B cell (primary cell): ENCODE measurements around the gene PHC2. TPM values are rescaled to one million over a fixed set of nuclear protein-coding genes. Genes with fewer than 3 reads are reported as not detected.

ENCODE experiments used
- ATAC-seq: fragments of 200-7000 bp; cut with Tn5 transposase; one replicate; pipeline ENCODE4 v1.10.0; 2021; ENCODE audit warnings: low read depth, mild to moderate bottlenecking, moderate number of reproducible peaks, moderate library complexity
- CTCF ChIA-PET: fragments of 350-600 bp; sonication (Branson Sonifier 250); formaldehyde crosslinking; loops from one replicate; lab custom pipeline; 2021; ENCODE audit warnings: antibody characterized with exemption, inconsistent platforms; lab: Charles Lee
- POLR2A ChIA-PET: fragments of 350-600 bp; sonication (Branson Sonifier 250); formaldehyde crosslinking; loops from one replicate; lab custom pipeline; 2021; ENCODE audit warnings: antibody characterized with exemption; lab: Charles Lee
- DNase-seq: peaks from one replicate; pipeline ENCODE4 v3.0.0; 2013
- H2AFZ ChIP-seq: 2 replicates; pipeline ENCODE4 v1.6.1; 2012; ENCODE audit warnings: mild to moderate bottlenecking, low read depth, low read length; ENCODE audit not compliant: insufficient read depth, poor library complexity, severe bottlenecking
- H3K27ac ChIP-seq, 2 donors: 1 replicate in 1 of 2; 2 replicates in 1 of 2; pipeline ENCODE4 v1.5.1; 2012 to 2013; ENCODE audit warnings: low read length in 2 of 2, mild to moderate bottlenecking in 2 of 2, moderate library complexity in 1 of 2
- H3K27me3 ChIP-seq, 4 experiments: fragments of 200-600 bp in 1 of 4; sonication (generic) in 1 of 4; replicated peaks in 1 of 4; 1 replicate in 2 of 4; 2 replicates in 2 of 4; pipeline versions ENCODE4 v1.6.1 to v1.7.0; 2013 to 2016; ENCODE audit warnings: low read length in 3 of 4, mild to moderate bottlenecking in 2 of 4, mixed read lengths in 1 of 4, moderate library complexity in 1 of 4; ENCODE audit not compliant: insufficient read depth in 4 of 4, control insufficient read depth in 3 of 4; ENCODE audit errors: control extremely low read depth in 1 of 4
- H3K36me3 ChIP-seq, 2 experiments: replicated peaks in 1 of 2; 1 replicate in 1 of 2; 2 replicates in 1 of 2; pipeline versions ENCODE4 v1.6.1 to v1.7.1; 2013; ENCODE audit warnings: low read length in 1 of 2; ENCODE audit not compliant: insufficient read depth in 2 of 2, control insufficient read depth in 1 of 2; ENCODE audit errors: control extremely low read depth in 1 of 2, extremely low read depth in 1 of 2
- H3K4me1 ChIP-seq, 2 donors: fragments of 200-600 bp in 1 of 2; sonication (generic) in 1 of 2; 1 replicate in 1 of 2; 2 replicates in 1 of 2; pipeline versions ENCODE4 v1.5.1 to v1.6.1; 2013 to 2017; ENCODE audit warnings: low read length in 2 of 2; ENCODE audit not compliant: control insufficient read depth in 2 of 2, insufficient read depth in 2 of 2
- H3K4me2 ChIP-seq: replicated peaks from 2 replicates; pipeline ENCODE3; 2012; ENCODE audit warnings: mild to moderate bottlenecking, low read depth, low read length; ENCODE audit not compliant: poor library complexity, severe bottlenecking
- H3K4me3 ChIP-seq, 5 experiments: fragments of 200-600 bp in 1 of 5; sonication (generic) in 1 of 5; 1 replicate in 3 of 5; 2 replicates in 2 of 5; pipeline versions ENCODE4 v1.5.1 to v1.7.0; 2011 to 2016; ENCODE audit warnings: low read length in 4 of 5, mild to moderate bottlenecking in 4 of 5, low read depth in 2 of 5, control low read depth in 1 of 5, moderate library complexity in 1 of 5; ENCODE audit not compliant: insufficient read depth in 1 of 5; ENCODE audit errors: control extremely low read depth in 1 of 5, extremely low read depth in 1 of 5
- H3K79me2 ChIP-seq: fragments of 200-600 bp; sonication (generic); one replicate; pipeline ENCODE4 v1.6.0; 2016; ENCODE audit warnings: low read length; ENCODE audit not compliant: control insufficient read depth, insufficient read depth
- H3K9ac ChIP-seq: fragments of 200-600 bp; sonication (generic); 2 replicates; pipeline ENCODE4 v1.6.1; 2017; ENCODE audit warnings: mild to moderate bottlenecking, low read length, moderate library complexity
- H3K9me3 ChIP-seq, 3 donors: one replicate each; pipeline versions ENCODE4 v1.6.1 to v1.7.1; 2013; ENCODE audit warnings: low read length in 2 of 3; ENCODE audit not compliant: control insufficient read depth in 2 of 3, insufficient read depth in 1 of 3; ENCODE audit errors: control extremely low read depth in 1 of 3
- H4K20me1 ChIP-seq: 2 replicates; pipeline ENCODE4 v1.6.0; 2012; ENCODE audit warnings: mild to moderate bottlenecking, low read length; ENCODE audit not compliant: insufficient read depth, control insufficient read depth, poor library complexity, severe bottlenecking
- H3K27ac Mint-ChIP-seq: one replicate; pipeline ENCODE4 v1.8.0; 2021; ENCODE audit warnings: mixed read lengths
- H3K27me3 Mint-ChIP-seq: one replicate; pipeline ENCODE4 v1.8.0; 2021; ENCODE audit warnings: mixed read lengths
- H3K4me1 Mint-ChIP-seq: one replicate; pipeline ENCODE4 v1.8.0; 2021; ENCODE audit warnings: mixed read lengths
- H3K4me3 Mint-ChIP-seq: one replicate; pipeline ENCODE4 v1.8.0; 2021; ENCODE audit warnings: mixed read lengths
- H3K9me3 Mint-ChIP-seq: one replicate; pipeline ENCODE4 v1.8.0; 2022; ENCODE audit warnings: mixed read lengths; ENCODE audit not compliant: insufficient read depth
- EZH2 ChIP-seq: IDR thresholded peaks from 2 replicates; pipeline ENCODE4 v1.6.1; 2012; ENCODE audit warnings: borderline replicate concordance, low read depth, mild to moderate bottlenecking, moderate library complexity, low read length; ENCODE audit not compliant: insufficient read depth, poor library complexity, severe bottlenecking
- WGBS: methylation state at CpG from one replicate; pipeline ENCODE4 v1.1.5; 2013; ENCODE audit warnings: missing lambda C conversion rate; ENCODE audit not compliant: insufficient coverage; 5-methylcytosine and 5-hydroxymethylcytosine counted together
- intact Hi-C: fragments of 100-400 bp; cut with micrococcal nuclease; formaldehyde crosslinking; loops from one replicate; pipeline ENCODE4 v1.10.0; 2022
- polyA plus RNA-seq: library from polyadenylated mRNA; depleted of rRNA; stranded (reverse); fragments of >200 nt; gene quantifications from 2 replicates; pipeline ENCODE4 v1.2.3, GENCODE V29; 2012
- total RNA-seq, 2 donors: library from RNA; stranded (reverse); fragments of 120-200 nt in 1 of 2; gene quantifications; 1 replicate in 1 of 2; 2 replicates in 1 of 2; pipeline versions ENCODE4 v1.2.3 to v1.2.4, GENCODE V29; 2013 to 2022
- TF ChIP-seq, protein P1 (sequence below): fragments of 200-600 bp; IDR thresholded peaks from one replicate; pipeline ENCODE4 v1.8.0; 2022; ENCODE audit warnings: antibody characterized with exemption, mild to moderate bottlenecking

The PHC2 gene
- total and polyA plus RNA-seq, 2 donors (not counting 1 experiment from before 2014, with no cell fraction given): 23.1 to 23.4 TPM

DNA sequence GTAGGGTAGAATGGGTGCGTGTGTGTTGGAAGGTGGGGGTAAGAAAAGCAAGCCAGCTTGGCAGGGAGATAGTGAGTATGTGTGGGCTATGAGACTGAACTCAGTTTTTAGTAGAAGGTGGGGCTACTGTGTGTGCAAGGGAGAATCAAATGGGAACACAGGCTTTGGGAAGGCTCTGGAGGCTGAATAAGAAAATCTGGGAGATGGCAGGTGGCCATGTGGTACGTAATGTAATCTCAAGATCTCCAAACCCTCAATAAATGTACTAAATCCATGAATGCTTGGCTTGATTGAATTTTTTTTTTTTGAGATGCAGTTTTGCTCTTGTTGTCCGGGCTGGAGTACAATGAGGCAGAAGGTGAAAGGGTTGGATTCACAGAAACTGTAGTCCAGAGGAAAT is 38.1 kb upstream of the PHC2 start:
- no peaks in the 10 kb centered on the region for H3K79me2 ChIP-seq
- no peak for ATAC-seq
- ChIA-PET CTCF (interaction anchor here (1.1 to 8.9 kb wide), 7 partner anchors 8 to 331 kb away, joined by 3 to 210 read pairs (median 4); no protein-coding TSS in a partner anchor), POLR2A (no interaction called here)
- Mint-ChIP-seq H3K4me1 (peaks cover 22% of the 10 kb centered on the region), H3K27me3 (no peaks in the 10 kb centered on the region), H3K27ac (no peak overlapping the region), H3K4me3 (no peak overlapping the region), H3K9me3 (no peaks in the 10 kb centered on the region)
- peaks cover 8 to 20% of the 10 kb centered on the region in 2 donors for H3K4me1 ChIP-seq
- H2AFZ ChIP-seq: no peak overlapping the region
- TF ChIP-seq EZH2: no peak
- TF ChIP-seq, protein P1, sequence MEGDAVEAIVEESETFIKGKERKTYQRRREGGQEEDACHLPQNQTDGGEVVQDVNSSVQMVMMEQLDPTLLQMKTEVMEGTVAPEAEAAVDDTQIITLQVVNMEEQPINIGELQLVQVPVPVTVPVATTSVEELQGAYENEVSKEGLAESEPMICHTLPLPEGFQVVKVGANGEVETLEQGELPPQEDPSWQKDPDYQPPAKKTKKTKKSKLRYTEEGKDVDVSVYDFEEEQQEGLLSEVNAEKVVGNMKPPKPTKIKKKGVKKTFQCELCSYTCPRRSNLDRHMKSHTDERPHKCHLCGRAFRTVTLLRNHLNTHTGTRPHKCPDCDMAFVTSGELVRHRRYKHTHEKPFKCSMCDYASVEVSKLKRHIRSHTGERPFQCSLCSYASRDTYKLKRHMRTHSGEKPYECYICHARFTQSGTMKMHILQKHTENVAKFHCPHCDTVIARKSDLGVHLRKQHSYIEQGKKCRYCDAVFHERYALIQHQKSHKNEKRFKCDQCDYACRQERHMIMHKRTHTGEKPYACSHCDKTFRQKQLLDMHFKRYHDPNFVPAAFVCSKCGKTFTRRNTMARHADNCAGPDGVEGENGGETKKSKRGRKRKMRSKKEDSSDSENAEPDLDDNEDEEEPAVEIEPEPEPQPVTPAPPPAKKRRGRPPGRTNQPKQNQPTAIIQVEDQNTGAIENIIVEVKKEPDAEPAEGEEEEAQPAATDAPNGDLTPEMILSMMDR: no peak
- no peak overlapping the region for H3K4me2 ChIP-seq
- no peaks in the 10 kb centered on the region for H3K36me3 ChIP-seq
- no peaks in the 10 kb centered on the region for H3K9me3 ChIP-seq
- no peak for DNase-seq
- H3K27ac ChIP-seq: no peak overlapping the region
- WGBS: 98% methylated on average over 2 of the region's 3 CpGs
- no peak overlapping the region for H3K4me3 ChIP-seq
- intact Hi-C loops: no loop called here
- H3K9ac ChIP-seq: no peak overlapping the region
- no peaks in the 10 kb centered on the region for H4K20me1 ChIP-seq
- no peaks in the 10 kb centered on the region for H3K27me3 ChIP-seq

DNA sequence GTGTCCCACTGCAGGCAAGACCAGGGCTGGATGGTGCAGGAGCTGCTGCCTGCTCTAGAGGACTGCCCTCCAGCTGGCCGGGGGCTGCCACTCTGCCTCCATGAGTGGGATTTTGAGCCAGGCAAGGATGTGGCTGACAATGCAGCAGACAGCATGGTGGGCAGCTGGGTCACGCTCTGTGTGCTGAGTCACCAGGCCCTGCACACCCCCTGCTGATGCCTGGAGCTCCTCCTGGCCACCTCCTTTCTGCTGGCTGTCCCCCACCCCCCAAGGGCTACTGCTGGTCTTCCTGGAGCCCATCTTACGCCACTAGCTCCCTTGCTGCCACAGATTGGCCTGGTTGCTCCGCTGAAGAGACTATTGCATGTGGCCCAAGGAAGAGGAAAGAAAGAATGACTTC is 37.6 kb upstream of the PHC2 start:
- ChIA-PET CTCF (interaction anchor here (1.1 to 8.9 kb wide), 6 partner anchors 8 to 331 kb away, joined by 3 to 210 read pairs (median 6); no protein-coding TSS in a partner anchor), POLR2A (no interaction called here)
- Histone ChIP-seq H3K79me2 (no peaks in the 10 kb centered on the region), H3K4me2 (no peak overlapping the region), H3K27ac (no peak overlapping the region), H3K9me3 (no peaks in the 10 kb centered on the region), H3K4me1 (peaks cover 8 to 20% of the 10 kb centered on the region in 2 donors), H3K9ac (no peak overlapping the region), H3K36me3 (no peaks in the 10 kb centered on the region), H3K4me3 (no peak overlapping the region), H4K20me1 (no peaks in the 10 kb centered on the region), H3K27me3 (no peaks in the 10 kb centered on the region), H2AFZ (no peak overlapping the region)
- no peak overlapping the region for H3K4me3 Mint-ChIP-seq
- 92% methylated on average over 4 of the region's 4 CpGs for WGBS
- ATAC-seq (no peak), DNase-seq (no peak)
- H3K27me3 Mint-ChIP-seq: no peaks in the 10 kb centered on the region
- H3K4me1 Mint-ChIP-seq: peaks cover 24% of the 10 kb centered on the region
- no peak overlapping the region for H3K27ac Mint-ChIP-seq
- TF ChIP-seq, protein P1: no peak
- intact Hi-C loops: no loop called here
- no peaks in the 10 kb centered on the region for H3K9me3 Mint-ChIP-seq
